ENCODE data around the gene SSUH2.
"Not testable (repeated sequence)": the region's sequence is repeated elsewhere in the genome, so short reads cannot be mapped to it uniquely, and the experiment has no call there.

SSUH2 gene

DNA sequence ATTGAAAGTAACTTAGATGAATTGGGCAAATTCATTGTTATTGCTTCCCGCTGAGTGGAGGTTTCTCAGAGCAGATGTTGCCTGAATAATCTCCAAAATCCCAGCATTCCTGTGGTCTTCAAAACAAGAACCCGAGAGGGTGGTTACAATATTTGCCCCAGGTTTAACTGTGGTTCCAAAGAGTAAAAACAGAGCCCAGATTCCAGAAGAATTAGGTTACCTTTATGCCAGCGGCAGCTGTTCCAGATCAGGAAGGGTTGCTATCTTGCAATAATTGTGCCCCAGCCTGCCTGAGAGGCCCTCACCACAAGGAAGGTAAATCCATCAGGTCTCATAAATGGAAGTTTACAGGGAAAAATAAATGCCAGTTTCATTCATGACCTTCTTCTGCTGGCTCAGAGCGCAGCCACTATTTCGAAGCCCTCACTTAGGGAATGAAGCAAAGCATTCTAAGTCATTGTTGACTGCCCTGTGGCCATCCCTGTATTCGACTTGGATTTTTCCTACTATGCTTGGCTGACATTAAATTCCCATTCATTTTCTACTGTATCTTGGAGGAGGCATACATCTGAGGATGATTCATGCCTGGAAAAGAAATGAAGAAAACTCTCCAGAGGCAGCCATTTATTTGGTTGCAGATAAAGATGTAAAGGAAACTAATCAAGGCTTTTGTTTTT lies 54.6 kb downstream of the SSUH2 start:
- no peak overlapping the region for H3K4me3 ChIP-seq (ENCODE audit: low read depth in 1 of 5, low read length in 5 of 5)
- H3K36me3 ChIP-seq (ENCODE audit: control insufficient read depth in 5 of 5, insufficient read depth in 5 of 5, low read length in 5 of 5), result no peaks in the 10 kb centered on the region
- H3K9ac ChIP-seq (ENCODE audit: low read length in 5 of 5), result no peak overlapping the region
- H3K9me3 ChIP-seq (ENCODE audit: control insufficient read depth in 5 of 5, low read length in 5 of 5), result no peaks in the 10 kb centered on the region
- no peak overlapping the region for H3K27ac ChIP-seq (ENCODE audit: low read depth, low read length)
- peaks cover 0 to 27% (median 11%) of the 10 kb centered on the region in 5 donors for H3K4me1 ChIP-seq (ENCODE audit: control insufficient read depth in 5 of 5, insufficient read depth in 5 of 5, low read length in 5 of 5)
- H3K27me3 ChIP-seq (ENCODE audit: control insufficient read depth in 5 of 5, insufficient read depth in 4 of 5, low read length in 5 of 5), result no peaks in the 10 kb centered on the region

DNA sequence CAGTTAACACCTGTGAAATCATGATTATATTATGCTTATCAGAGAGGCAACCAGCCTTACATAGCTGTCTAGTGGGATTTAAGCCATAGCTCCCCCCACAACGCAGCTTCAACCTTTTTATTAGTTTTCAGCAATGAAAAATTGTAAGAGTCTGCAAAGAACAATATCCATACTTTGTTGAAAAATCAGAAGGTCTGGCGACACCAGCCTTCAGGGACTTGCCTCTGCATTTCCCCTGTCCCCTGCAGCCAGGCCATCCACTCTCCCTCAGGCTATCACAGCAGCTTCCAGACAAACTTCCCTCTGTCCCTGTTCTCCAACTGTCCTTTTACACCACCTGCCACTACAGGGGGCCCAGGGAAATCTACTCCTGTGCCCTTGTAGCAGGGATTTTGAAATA lies 59.9 kb downstream of the SSUH2 start:
- Histone ChIP-seq H3K36me3 (ENCODE audit: control insufficient read depth in 5 of 5, insufficient read depth in 5 of 5, low read length in 5 of 5) (no peaks in the 10 kb centered on the region), H3K9me3 (ENCODE audit: control insufficient read depth in 5 of 5, low read length in 5 of 5) (no peaks in the 10 kb centered on the region), H3K4me1 (ENCODE audit: control insufficient read depth in 5 of 5, insufficient read depth in 5 of 5, low read length in 5 of 5) (peaks cover 0 to 2% (median 0%) of the 10 kb centered on the region in 5 donors), H3K27me3 (ENCODE audit: control insufficient read depth in 5 of 5, insufficient read depth in 4 of 5, low read length in 5 of 5) (no peaks in the 10 kb centered on the region), H3K9ac (ENCODE audit: low read length in 5 of 5) (no peak overlapping the region), H3K27ac (ENCODE audit: low read depth, low read length) (no peak overlapping the region), H3K4me3 (ENCODE audit: low read depth in 1 of 5, low read length in 5 of 5) (no peak overlapping the region)

DNA sequence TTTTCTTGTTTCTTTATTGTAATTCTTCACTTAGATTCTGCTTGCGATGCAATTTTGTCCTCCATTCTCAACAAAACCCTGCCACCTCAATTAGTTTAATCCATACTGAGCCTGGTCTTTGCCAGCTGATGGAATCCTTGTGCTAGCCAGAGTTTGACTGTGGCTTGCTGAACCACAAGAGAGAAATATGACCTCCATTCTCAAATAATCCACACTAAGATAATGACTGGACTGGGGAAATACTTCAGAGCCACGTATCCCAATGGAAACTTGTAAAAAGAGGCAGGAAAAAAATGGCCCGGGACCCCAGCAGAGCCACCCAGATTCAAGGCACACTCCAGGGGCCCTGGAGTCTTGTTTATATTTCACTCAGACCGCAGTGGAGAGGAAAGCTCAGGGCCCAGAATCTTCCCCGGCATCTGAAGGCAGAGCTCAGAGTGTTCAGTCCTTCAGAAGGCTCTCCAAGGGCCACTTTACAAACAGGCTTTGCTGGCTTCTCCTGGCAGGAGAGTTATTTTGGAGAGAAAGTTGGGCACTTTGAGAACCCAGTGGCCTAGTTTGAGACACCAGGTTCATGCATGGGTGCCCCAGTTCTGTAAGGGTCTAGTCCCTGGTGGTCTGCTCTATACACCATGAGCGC lies 62.7 kb downstream of the SSUH2 start:
- Histone ChIP-seq H3K27ac (ENCODE audit: low read depth, low read length) (no peak overlapping the region), H3K4me3 (ENCODE audit: low read depth in 1 of 5, low read length in 5 of 5) (no peak overlapping the region), H3K9ac (ENCODE audit: low read length in 5 of 5) (no peak overlapping the region), H3K36me3 (ENCODE audit: control insufficient read depth in 5 of 5, insufficient read depth in 5 of 5, low read length in 5 of 5) (peaks cover 0 to 3% (median 0%) of the 10 kb centered on the region in 5 donors), H3K4me1 (ENCODE audit: control insufficient read depth in 5 of 5, insufficient read depth in 5 of 5, low read length in 5 of 5) (peaks cover 0 to 2% (median 2%) of the 10 kb centered on the region in 5 donors), H3K9me3 (ENCODE audit: control insufficient read depth in 5 of 5, low read length in 5 of 5) (no peaks in the 10 kb centered on the region), H3K27me3 (ENCODE audit: control insufficient read depth in 5 of 5, insufficient read depth in 4 of 5, low read length in 5 of 5) (no peaks in the 10 kb centered on the region)

DNA sequence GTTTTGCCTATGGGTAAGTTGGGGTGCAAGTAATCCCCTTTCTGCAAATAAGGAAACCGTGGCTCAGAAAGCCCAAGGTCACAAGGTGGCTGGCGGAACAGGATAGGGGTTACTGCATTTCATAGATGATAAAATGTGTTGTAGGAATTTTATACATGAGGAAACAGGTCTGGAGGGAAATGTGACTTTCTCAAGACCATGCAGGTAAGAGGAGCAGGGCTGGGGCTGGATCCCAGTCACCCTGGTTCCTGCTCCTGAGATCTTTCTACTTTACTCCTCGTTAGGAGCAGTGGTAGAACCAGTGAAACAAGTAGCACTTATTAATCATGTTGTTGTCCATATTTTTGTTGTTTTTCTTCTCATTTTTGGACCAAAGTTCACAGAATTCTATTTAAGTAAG lies 63.2 kb downstream of the SSUH2 start:
- H3K9me3 ChIP-seq (ENCODE audit: control insufficient read depth in 5 of 5, low read length in 5 of 5), result no peaks in the 10 kb centered on the region
- H3K27me3 ChIP-seq (ENCODE audit: control insufficient read depth in 5 of 5, insufficient read depth in 4 of 5, low read length in 5 of 5), result no peaks in the 10 kb centered on the region
- peaks cover 0 to 7% (median 2%) of the 10 kb centered on the region in 5 donors for H3K4me1 ChIP-seq (ENCODE audit: control insufficient read depth in 5 of 5, insufficient read depth in 5 of 5, low read length in 5 of 5)
- no peak overlapping the region for H3K4me3 ChIP-seq (ENCODE audit: low read depth in 1 of 5, low read length in 5 of 5)
- no peak overlapping the region for H3K9ac ChIP-seq (ENCODE audit: low read length in 5 of 5)
- no peak overlapping the region for H3K27ac ChIP-seq (ENCODE audit: low read depth, low read length)
- peaks cover 0 to 5% (median 4%) of the 10 kb centered on the region in 5 donors for H3K36me3 ChIP-seq (ENCODE audit: control insufficient read depth in 5 of 5, insufficient read depth in 5 of 5, low read length in 5 of 5)

DNA sequence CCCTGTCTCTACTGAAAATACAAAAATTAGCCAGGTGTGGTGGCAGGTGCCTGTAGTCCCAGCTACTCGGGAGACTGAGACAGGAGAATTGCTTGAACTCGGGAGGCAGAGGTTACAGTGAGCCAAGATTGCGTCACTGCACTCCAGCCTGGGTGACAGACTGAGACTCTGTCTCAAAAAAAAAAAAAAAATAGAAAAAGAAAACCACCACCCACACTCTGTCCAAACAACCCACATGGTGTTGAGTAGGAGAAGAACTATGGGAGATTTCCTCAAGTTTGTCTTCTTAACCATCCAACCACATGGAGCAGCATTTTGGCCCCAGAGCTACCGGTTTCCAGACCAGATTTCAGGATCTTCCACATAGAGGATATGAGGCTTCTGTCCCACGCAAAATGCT lies 64.2 kb downstream of the SSUH2 start:
- not testable (repeated sequence) for H3K27ac ChIP-seq (ENCODE audit: low read depth, low read length); H3K9ac ChIP-seq (ENCODE audit: low read length in 5 of 5); H3K9me3 ChIP-seq (ENCODE audit: control insufficient read depth in 5 of 5, low read length in 5 of 5); H3K4me1 ChIP-seq (ENCODE audit: control insufficient read depth in 5 of 5, insufficient read depth in 5 of 5, low read length in 5 of 5); H3K4me3 ChIP-seq (ENCODE audit: low read depth in 1 of 5, low read length in 5 of 5); H3K27me3 ChIP-seq (ENCODE audit: control insufficient read depth in 5 of 5, insufficient read depth in 4 of 5, low read length in 5 of 5)
- H3K36me3 ChIP-seq (ENCODE audit: control insufficient read depth in 5 of 5, insufficient read depth in 5 of 5, low read length in 5 of 5), result peaks cover under 1 to 15% (median 10%) of the 10 kb centered on the region in 5 donors

DNA sequence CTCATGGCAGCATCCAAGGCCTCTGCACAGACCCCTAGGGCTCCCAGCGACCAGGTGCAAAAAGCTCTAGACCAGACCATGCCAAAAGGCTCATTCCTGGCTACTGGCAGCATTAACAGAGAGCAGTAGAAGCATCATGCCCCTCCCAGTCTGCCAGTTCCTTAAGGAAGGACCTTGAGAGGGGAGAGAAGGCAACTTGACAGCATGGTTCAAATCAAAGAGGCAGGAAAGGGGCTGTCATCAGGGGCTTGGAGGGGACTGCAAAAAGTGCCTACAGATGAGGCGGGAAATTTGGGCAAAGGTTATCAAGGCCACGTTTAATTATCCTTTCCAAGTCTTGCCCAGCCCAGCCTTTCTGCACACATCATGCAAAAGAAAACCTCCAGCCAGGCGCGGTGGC lies 64.7 kb downstream of the SSUH2 start:
- peaks cover 0 to 7% (median 3%) of the 10 kb centered on the region in 5 donors for H3K4me1 ChIP-seq (ENCODE audit: control insufficient read depth in 5 of 5, insufficient read depth in 5 of 5, low read length in 5 of 5)
- no peak overlapping the region for H3K4me3 ChIP-seq (ENCODE audit: low read depth in 1 of 5, low read length in 5 of 5)
- H3K9ac ChIP-seq (ENCODE audit: low read length in 5 of 5), result no peak overlapping the region
- H3K27ac ChIP-seq (ENCODE audit: low read depth, low read length), result no peak overlapping the region
- H3K36me3 ChIP-seq (ENCODE audit: control insufficient read depth in 5 of 5, insufficient read depth in 5 of 5, low read length in 5 of 5), result peaks cover 3 to 20% (median 15%) of the 10 kb centered on the region in 5 donors
- H3K27me3 ChIP-seq (ENCODE audit: control insufficient read depth in 5 of 5, insufficient read depth in 4 of 5, low read length in 5 of 5), result no peaks in the 10 kb centered on the region
- H3K9me3 ChIP-seq (ENCODE audit: control insufficient read depth in 5 of 5, low read length in 5 of 5), result no peaks in the 10 kb centered on the region

DNA sequence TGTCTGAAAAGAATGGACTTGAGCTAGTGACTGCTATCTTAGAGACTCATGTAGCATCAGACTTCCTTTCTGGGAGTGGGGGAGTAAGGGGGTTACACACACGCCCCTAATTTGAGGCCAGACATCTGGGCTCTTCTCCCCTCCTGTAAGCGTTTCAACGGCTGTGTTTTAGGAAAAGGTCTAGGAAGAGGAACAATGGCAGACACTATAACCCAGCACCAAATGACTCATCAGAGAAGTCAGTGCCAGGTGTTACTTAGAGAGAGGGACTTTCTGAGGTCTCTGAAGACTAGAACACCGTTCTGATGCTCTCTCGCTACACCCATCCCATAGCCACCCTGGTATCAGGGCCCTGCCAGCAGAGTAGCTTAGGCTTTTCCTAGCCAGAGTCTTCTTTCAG lies 65.5 kb downstream of the SSUH2 start:
- H3K36me3 ChIP-seq (ENCODE audit: control insufficient read depth in 5 of 5, insufficient read depth in 5 of 5, low read length in 5 of 5), result peaks cover 3 to 25% (median 19%) of the 10 kb centered on the region in 5 donors
- H3K9ac ChIP-seq (ENCODE audit: low read length in 5 of 5), result no peak overlapping the region
- peaks cover 0 to 9% (median 8%) of the 10 kb centered on the region in 5 donors for H3K4me1 ChIP-seq (ENCODE audit: control insufficient read depth in 5 of 5, insufficient read depth in 5 of 5, low read length in 5 of 5)
- H3K27me3 ChIP-seq (ENCODE audit: control insufficient read depth in 5 of 5, insufficient read depth in 4 of 5, low read length in 5 of 5), result no peaks in the 10 kb centered on the region
- H3K4me3 ChIP-seq (ENCODE audit: low read depth in 1 of 5, low read length in 5 of 5), result no peak overlapping the region
- H3K9me3 ChIP-seq (ENCODE audit: control insufficient read depth in 5 of 5, low read length in 5 of 5), result no peaks in the 10 kb centered on the region
- H3K27ac ChIP-seq (ENCODE audit: low read depth, low read length), result no peak overlapping the region

DNA sequence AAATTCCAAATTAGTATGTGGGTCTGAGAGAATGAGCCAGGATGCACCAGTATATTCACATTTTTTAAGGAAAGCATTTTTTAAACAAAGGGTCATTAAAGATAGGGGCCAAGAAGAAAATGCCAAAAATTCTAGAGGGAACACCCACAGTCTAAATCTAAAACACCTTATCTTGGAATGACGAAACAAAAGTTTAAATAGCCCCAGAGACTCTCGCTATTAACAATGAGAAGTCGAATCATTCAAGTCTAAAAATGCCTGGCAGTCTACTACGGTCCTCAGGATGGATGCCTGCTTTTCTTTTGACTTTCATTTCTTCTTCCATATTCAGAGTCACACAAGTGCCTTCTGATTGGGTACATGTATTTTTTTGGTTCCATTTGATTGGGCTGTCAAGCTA lies 66.3 kb downstream of the SSUH2 start:
- H3K36me3 ChIP-seq (ENCODE audit: control insufficient read depth in 5 of 5, insufficient read depth in 5 of 5, low read length in 5 of 5), result peaks cover 3 to 27% (median 19%) of the 10 kb centered on the region in 5 donors
- no peak overlapping the region for H3K27ac ChIP-seq (ENCODE audit: low read depth, low read length)
- no peak overlapping the region for H3K4me3 ChIP-seq (ENCODE audit: low read depth in 1 of 5, low read length in 5 of 5)

DNA sequence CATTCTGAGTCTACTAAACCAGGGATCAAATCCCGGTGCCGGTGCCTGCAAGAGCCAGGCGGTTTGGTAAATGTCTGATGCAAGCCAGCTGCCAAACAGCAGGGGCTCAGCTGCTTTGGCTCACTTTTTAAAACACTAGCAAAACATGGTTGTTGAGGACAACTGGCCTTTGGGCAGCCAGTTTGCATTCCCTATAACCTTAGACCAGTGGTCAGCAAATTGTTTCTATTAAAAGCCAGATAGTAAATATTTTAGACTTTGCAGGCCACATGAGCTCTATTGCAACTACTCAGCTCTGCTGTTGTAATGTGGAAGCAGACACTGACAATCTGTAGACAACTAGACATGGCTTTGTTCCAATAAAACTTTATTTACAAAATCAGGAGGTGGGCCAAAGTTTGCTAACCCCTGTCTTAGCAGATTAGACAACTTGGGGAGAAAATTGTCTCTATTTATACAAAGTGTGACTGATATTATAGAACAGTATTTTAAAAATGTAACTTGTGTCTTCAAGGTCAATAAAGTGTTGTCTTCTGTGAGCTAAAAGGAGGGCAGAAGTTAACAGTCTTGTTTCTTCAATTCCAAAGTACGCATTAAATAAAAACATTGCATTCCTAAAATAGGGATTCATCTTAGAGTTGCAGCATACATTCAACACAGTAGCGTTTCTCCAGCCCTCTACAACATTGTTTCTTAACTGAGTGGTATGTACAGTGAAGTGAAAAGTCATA lies 67.6 kb downstream of the SSUH2 start:
- Histone ChIP-seq H3K27me3 (ENCODE audit: control insufficient read depth in 5 of 5, insufficient read depth in 4 of 5, low read length in 5 of 5) (no peaks in the 10 kb centered on the region), H3K4me3 (ENCODE audit: low read depth in 1 of 5, low read length in 5 of 5) (no peak overlapping the region), H3K9ac (ENCODE audit: low read length in 5 of 5) (no peak overlapping the region), H3K36me3 (ENCODE audit: control insufficient read depth in 5 of 5, insufficient read depth in 5 of 5, low read length in 5 of 5) (peaks cover 4 to 30% (median 25%) of the 10 kb centered on the region in 5 donors), H3K27ac (ENCODE audit: low read depth, low read length) (peak overlapping the region; percentile 9), H3K9me3 (ENCODE audit: control insufficient read depth in 5 of 5, low read length in 5 of 5) (no peaks in the 10 kb centered on the region), H3K4me1 (ENCODE audit: control insufficient read depth in 5 of 5, insufficient read depth in 5 of 5, low read length in 5 of 5) (peaks cover 0 to 22% (median 18%) of the 10 kb centered on the region in 5 donors)

More for the DNA sequence above, 66.3 kb downstream of the SSUH2 start:
- no peaks in the 10 kb centered on the region for H3K27me3 ChIP-seq (ENCODE audit: control insufficient read depth in 5 of 5, insufficient read depth in 4 of 5, low read length in 5 of 5)
- H3K9me3 ChIP-seq (ENCODE audit: control insufficient read depth in 5 of 5, low read length in 5 of 5), result no peaks in the 10 kb centered on the region
- peaks cover 0 to 17% (median 15%) of the 10 kb centered on the region in 5 donors for H3K4me1 ChIP-seq (ENCODE audit: control insufficient read depth in 5 of 5, insufficient read depth in 5 of 5, low read length in 5 of 5)
- H3K9ac ChIP-seq (ENCODE audit: low read length in 5 of 5), result no peak overlapping the region

DNA sequence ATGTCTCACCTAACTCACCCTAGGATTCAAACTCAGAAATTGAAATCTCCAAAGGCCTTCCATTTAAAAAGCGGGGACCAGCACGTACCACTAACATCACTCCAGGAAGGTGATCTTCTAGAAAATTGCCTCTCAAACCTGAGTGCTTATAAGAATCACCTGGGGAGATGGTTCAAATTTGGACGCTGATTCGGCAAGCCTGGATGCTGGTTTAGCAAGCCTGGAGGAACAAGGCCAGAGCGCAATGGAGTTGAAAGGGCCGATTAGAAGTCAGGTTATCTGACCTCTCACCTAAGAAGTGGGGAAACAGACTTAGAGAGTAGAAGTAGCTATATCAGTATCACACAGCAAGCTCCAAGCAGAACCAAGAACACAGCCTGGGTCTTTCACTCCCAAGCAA lies 68.2 kb downstream of the SSUH2 start:
- Histone ChIP-seq H3K4me3 (ENCODE audit: low read depth in 1 of 5, low read length in 5 of 5) (no peak overlapping the region), H3K27me3 (ENCODE audit: control insufficient read depth in 5 of 5, insufficient read depth in 4 of 5, low read length in 5 of 5) (no peaks in the 10 kb centered on the region), H3K27ac (ENCODE audit: low read depth, low read length) (peak overlapping the region; percentile 9), H3K4me1 (ENCODE audit: control insufficient read depth in 5 of 5, insufficient read depth in 5 of 5, low read length in 5 of 5) (peaks cover 0 to 23% (median 20%) of the 10 kb centered on the region in 5 donors), H3K36me3 (ENCODE audit: control insufficient read depth in 5 of 5, insufficient read depth in 5 of 5, low read length in 5 of 5) (peaks cover 5 to 34% (median 26%) of the 10 kb centered on the region in 5 donors), H3K9me3 (ENCODE audit: control insufficient read depth in 5 of 5, low read length in 5 of 5) (no peaks in the 10 kb centered on the region), H3K9ac (ENCODE audit: low read length in 5 of 5) (no peak overlapping the region)

Data from subcutaneous abdominal adipose tissue (tissue), 5 donors.